Osteocyte (in vitro differentiated cells): ENCODE data around the gene MORC2. TPM values are rescaled to one million over a fixed set of nuclear protein-coding genes. Genes with fewer than 3 reads are reported as not detected.
A peak's percentile ranks its signal among the peaks of the same experiment; 100 is the strongest.

ENCODE experiments used
- DNase-seq: peaks from one replicate; pipeline ENCODE4 v3.0.0; 2021; ENCODE audit warnings: mixed read lengths; ENCODE audit not compliant: unreplicated experiment; ENCODE audit errors: extremely low spot score
- H3K27ac Mint-ChIP-seq: one replicate; pipeline ENCODE4 v1.8.0; 2021; ENCODE audit warnings: mild to moderate bottlenecking, mixed read lengths; ENCODE audit not compliant: unreplicated experiment
- H3K27me3 Mint-ChIP-seq: one replicate; pipeline ENCODE4 v1.8.0; 2021; ENCODE audit warnings: mixed read lengths; ENCODE audit not compliant: unreplicated experiment
- H3K36me3 Mint-ChIP-seq: one replicate; pipeline ENCODE4 v1.8.0; 2021; ENCODE audit warnings: mixed read lengths; ENCODE audit not compliant: unreplicated experiment
- H3K4me1 Mint-ChIP-seq: one replicate; pipeline ENCODE4 v1.8.0; 2021; ENCODE audit warnings: mixed read lengths; ENCODE audit not compliant: unreplicated experiment
- H3K4me3 Mint-ChIP-seq: one replicate; pipeline ENCODE4 v1.8.0; 2021; ENCODE audit warnings: mild to moderate bottlenecking, moderate library complexity, mixed read lengths; ENCODE audit not compliant: unreplicated experiment
- H3K9me3 Mint-ChIP-seq: one replicate; pipeline ENCODE4 v1.8.0; 2021; ENCODE audit warnings: mixed read lengths; ENCODE audit not compliant: unreplicated experiment
- long read RNA-seq: library from polyadenylated mRNA; unstranded; transcript quantifications from one replicate; pipeline ENCODE4 v2.0.0, GENCODE V29; 2021
- total RNA-seq: library from RNA; stranded (reverse); gene quantifications from 2 replicates; pipeline ENCODE4 v1.2.1, GENCODE V29; 2021
- TF ChIP-seq, protein P1 (sequence below): fragments of 200-600 bp; sonication (generic); IDR thresholded peaks from 2 replicates; pipeline ENCODE4 v1.5.0; 2021; ENCODE audit warnings: antibody characterized with exemption, mild to moderate bottlenecking, moderate library complexity

MORC2 gene
- 26.9 and 29.1 TPM in 2 replicates for total RNA-seq
- long read RNA-seq, full-length matches to known transcripts, result 1 of 7 reads
- long read RNA-seq, partial matches to known transcripts, result 3 of 7 reads
- long read RNA-seq, other reads (novel, unspliced or antisense), result 3 of 7 reads

DNA sequence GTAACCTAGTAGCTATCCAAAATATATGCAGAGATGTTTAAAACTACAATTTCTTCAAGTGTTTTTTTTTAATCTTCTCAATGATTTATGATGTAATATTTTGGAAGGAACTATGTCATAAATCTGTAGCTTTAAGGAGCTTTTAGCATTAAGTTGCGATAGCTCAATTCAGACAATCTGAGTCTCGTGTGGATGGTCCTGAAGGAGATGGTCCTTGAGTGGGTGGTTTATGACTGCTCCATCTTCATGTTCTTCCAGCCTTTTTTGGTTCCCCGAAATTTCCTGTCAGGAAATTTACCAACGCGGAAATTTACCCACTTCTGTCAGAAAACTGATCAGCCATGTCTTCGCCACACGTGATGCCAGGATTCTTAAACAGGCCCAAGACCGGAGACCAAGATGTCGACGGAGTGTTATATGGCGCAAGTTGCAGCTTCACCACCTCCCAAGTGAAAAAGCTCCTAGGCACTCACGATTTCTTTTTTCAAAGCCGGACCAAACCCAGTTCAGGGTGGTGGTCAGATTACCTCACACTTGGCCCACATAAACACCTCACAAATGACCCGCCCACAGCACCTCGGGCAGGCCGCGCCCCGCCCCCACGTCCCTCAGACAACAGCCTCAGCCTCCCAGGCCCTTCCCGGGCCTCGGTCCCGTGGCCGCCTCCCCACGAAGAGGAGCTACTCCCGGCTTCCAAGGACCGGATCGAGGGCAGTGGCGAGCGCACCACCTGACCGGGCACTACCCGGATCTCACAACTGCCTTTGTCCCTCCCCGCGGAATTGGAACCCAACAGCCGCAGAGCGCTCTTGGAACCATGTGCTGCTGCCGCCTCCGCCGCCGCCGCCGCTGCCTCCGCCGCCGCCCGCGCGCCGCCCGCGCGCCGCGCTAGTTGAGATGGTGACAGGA, at the start of gene MORC2:
Gene MORC2, minus strand, starts transcription at position 760 of the 909 bp plus-strand sequence. CDS start 885 bp downstream, outside the sequence.
- H3K9me3 Mint-ChIP-seq, result peaks cover 34% of the 10 kb centered on the region
- TF ChIP-seq, protein P1, sequence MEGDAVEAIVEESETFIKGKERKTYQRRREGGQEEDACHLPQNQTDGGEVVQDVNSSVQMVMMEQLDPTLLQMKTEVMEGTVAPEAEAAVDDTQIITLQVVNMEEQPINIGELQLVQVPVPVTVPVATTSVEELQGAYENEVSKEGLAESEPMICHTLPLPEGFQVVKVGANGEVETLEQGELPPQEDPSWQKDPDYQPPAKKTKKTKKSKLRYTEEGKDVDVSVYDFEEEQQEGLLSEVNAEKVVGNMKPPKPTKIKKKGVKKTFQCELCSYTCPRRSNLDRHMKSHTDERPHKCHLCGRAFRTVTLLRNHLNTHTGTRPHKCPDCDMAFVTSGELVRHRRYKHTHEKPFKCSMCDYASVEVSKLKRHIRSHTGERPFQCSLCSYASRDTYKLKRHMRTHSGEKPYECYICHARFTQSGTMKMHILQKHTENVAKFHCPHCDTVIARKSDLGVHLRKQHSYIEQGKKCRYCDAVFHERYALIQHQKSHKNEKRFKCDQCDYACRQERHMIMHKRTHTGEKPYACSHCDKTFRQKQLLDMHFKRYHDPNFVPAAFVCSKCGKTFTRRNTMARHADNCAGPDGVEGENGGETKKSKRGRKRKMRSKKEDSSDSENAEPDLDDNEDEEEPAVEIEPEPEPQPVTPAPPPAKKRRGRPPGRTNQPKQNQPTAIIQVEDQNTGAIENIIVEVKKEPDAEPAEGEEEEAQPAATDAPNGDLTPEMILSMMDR, result no peak
- peak within 1 kb of the TSS; percentile 97 for H3K27ac Mint-ChIP-seq
- no peak for DNase-seq
- H3K4me3 Mint-ChIP-seq, result peak within 1 kb of the TSS; percentile 93
- H3K4me1 Mint-ChIP-seq, result peaks cover 51% of the 10 kb centered on the region
- H3K27me3 Mint-ChIP-seq, result no peaks in the 10 kb centered on the region
- H3K36me3 Mint-ChIP-seq, result peaks cover 41% of the 10 kb centered on the region

DNA sequence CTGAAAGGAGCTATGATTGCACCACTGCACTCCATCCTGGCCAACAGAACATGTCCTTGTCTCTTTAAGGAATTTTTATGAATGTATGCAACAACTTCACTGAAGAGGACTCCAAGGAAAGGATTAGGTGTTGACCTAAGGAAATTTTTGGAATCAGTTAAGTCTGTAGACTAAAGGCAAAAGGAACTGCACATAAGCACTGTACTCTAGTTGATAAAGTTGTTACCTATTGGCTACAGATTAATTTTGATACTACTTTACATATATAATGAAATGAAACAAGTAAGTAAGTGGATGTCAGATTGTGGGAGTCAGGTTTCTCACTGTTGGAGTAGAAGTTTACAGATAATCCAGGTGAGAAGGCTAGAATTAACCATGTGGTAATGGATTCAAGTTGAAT, 37.0 kb upstream of the MORC2 start:
- H3K9me3 Mint-ChIP-seq, result peaks cover 6% of the 10 kb centered on the region
- TF ChIP-seq, protein P1, result no peak
- no peak overlapping the region for H3K4me3 Mint-ChIP-seq
- peaks cover 8% of the 10 kb centered on the region for H3K27me3 Mint-ChIP-seq
- H3K4me1 Mint-ChIP-seq, result no peaks in the 10 kb centered on the region
- H3K36me3 Mint-ChIP-seq, result no peaks in the 10 kb centered on the region
- DNase-seq, result no peak
- H3K27ac Mint-ChIP-seq, result no peak overlapping the region

DNA sequence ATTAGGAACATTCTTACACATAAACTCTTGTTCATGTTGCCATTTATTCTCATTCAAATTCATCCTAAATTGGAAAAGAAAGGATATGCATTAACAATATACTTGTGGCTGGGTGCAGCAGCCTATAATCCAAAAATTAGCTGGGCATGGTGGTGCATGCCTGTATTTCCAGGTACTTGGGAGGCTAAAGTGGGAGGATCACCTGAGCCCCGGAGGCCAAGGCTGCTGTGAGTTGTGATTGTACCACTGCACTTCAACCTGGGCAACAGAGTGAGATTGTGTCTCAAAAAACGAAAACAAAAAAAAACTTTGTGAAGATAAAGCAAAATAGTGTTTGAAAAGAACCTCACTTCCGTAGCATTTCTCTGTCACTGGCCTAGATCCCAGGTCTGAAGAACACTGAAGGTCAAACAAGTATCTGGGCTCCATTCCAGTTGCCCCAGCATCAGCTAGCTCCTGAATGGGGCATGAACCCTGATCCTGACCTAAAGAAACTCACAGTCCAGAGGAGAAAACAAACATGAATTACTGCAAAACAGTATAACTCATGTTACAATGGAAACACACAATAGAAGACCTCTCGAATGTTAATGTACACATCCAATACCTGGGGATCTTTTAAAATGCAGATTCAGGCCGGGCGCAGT, 32.7 kb upstream of the MORC2 start:
- Mint-ChIP-seq H3K4me1 (no peaks in the 10 kb centered on the region), H3K36me3 (no peaks in the 10 kb centered on the region), H3K27me3 (peaks cover 12% of the 10 kb centered on the region), H3K27ac (no peak overlapping the region), H3K4me3 (no peak overlapping the region), H3K9me3 (peaks cover 6% of the 10 kb centered on the region)
- no peak for DNase-seq
- TF ChIP-seq, protein P1, result no peak

DNA sequence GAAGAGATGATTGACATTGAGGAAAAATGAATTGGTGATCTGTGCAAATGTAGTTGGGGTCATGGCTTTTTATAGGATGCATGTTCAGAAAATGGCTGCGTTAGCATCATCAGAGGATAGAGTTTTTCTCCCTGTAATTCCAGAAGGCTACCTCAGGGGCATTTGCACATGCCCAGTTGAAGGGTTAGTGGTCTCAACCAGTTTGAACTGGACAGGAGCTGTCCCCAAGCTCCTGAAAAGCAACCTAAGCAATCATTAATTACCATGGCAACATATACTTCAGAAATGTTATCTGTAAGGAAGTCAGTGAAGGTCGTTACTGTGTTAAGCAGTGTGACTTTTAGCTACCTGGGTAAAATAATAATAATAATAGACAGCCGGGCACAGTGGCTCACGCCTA, 29.8 kb upstream of the MORC2 start:
- Mint-ChIP-seq H3K27ac (no peak overlapping the region), H3K9me3 (peaks cover 5% of the 10 kb centered on the region), H3K4me1 (no peaks in the 10 kb centered on the region), H3K36me3 (no peaks in the 10 kb centered on the region), H3K27me3 (peaks cover 15% of the 10 kb centered on the region), H3K4me3 (no peak overlapping the region)
- DNase-seq, result no peak
- TF ChIP-seq, protein P1, result no peak

DNA sequence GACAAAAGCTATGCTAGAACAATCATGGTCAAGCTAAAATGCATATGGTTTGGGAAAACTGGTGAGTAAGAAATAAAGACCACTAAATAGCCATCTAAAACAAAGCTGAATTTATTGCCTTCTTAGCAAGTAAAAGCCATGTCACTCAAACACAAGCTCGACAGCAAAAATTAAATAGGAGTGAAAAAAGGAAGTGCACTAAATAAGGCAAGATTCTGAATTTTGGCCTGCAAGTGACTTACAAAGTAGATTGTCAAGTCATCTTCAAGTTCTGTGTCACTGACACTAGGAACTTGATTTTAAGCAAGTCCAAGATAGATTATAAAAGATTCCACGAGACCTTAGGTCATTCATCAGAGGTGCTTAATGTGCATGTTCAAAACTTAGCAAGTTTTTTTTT, 27.9 kb upstream of the MORC2 start:
- TF ChIP-seq, protein P1, result no peak
- no peak for DNase-seq
- Mint-ChIP-seq H3K36me3 (peaks cover 2% of the 10 kb centered on the region), H3K9me3 (peaks cover 5% of the 10 kb centered on the region), H3K4me3 (no peak overlapping the region), H3K27ac (no peak overlapping the region), H3K4me1 (no peaks in the 10 kb centered on the region), H3K27me3 (peaks cover 7% of the 10 kb centered on the region)
